ENCODE data around the gene PPFIA1. TPM values are rescaled to one million over a fixed set of nuclear protein-coding genes. Genes with fewer than 3 reads are reported as not detected.

PPFIA1 gene
- total and polyA plus RNA-seq, 2 experiments from 2014 or later: 36.0 to 39.6 TPM

- no peak overlapping the region for H3K27ac ChIP-seq
- DNase-seq (ENCODE audit: low spot score): no peak
- TF ChIP-seq CTCF (IDR thresholded peaks at IDR 0.05; ENCODE audit: poor library complexity): no peak
- no peak for TF ChIP-seq EZH2 (IDR thresholded peaks at IDR 0.05; ENCODE audit: borderline replicate concordance)
- TF ChIP-seq EZH2phosphoT487 (IDR thresholded peaks at IDR 0.05; ENCODE audit: low read depth, severe bottlenecking, unreplicated experiment): no peak
- H3K27me3 ChIP-seq: no peaks in the 10 kb centered on the region
- H4K20me1 ChIP-seq (ENCODE audit: insufficient read depth, poor library complexity, severe bottlenecking): no peaks in the 10 kb centered on the region
- no peak overlapping the region for H2AFZ ChIP-seq
- H3K9me3 ChIP-seq (ENCODE audit: low read depth): no peaks in the 10 kb centered on the region
- no peak overlapping the region for H3K4me3 ChIP-seq
- WGBS (ENCODE audit: low lambda C conversion rate, missing lambda C conversion rate): 89% methylated on average over 2 of the region's 2 CpGs
- no peaks in the 10 kb centered on the region for H3K9me2 ChIP-seq (replicated peaks; ENCODE audit: insufficient read depth)
- H3K36me3 ChIP-seq (replicated peaks; ENCODE audit: insufficient read depth, low read depth): no peaks in the 10 kb centered on the region
- no peak overlapping the region for H3K4me2 ChIP-seq
- no peaks in the 10 kb centered on the region for H3K79me2 ChIP-seq
- no peaks in the 10 kb centered on the region for H3K4me1 ChIP-seq (ENCODE audit: insufficient read depth)
These were observed 82.8 kb downstream of the PPFIA1 start for GRCh38 chr11:70353329-70353728.

- H3K9me2 ChIP-seq (replicated peaks; ENCODE audit: insufficient read depth): no peaks in the 10 kb centered on the region
- no peaks in the 10 kb centered on the region for H3K27me3 ChIP-seq
- H3K27ac ChIP-seq: no peak overlapping the region
- no peaks in the 10 kb centered on the region for H3K4me1 ChIP-seq (ENCODE audit: insufficient read depth)
- no peaks in the 10 kb centered on the region for H3K36me3 ChIP-seq (replicated peaks; ENCODE audit: insufficient read depth, low read depth)
- TF ChIP-seq CTCF (IDR thresholded peaks at IDR 0.05; ENCODE audit: poor library complexity) (no peak), EZH2 (IDR thresholded peaks at IDR 0.05; ENCODE audit: borderline replicate concordance) (no peak), EZH2phosphoT487 (IDR thresholded peaks at IDR 0.05; ENCODE audit: low read depth, severe bottlenecking, unreplicated experiment) (no peak)
- H3K9me3 ChIP-seq (ENCODE audit: low read depth): no peaks in the 10 kb centered on the region
- DNase-seq (ENCODE audit: low spot score): no peak
- no peak overlapping the region for H3K4me2 ChIP-seq
- H3K4me3 ChIP-seq: no peak overlapping the region
- H2AFZ ChIP-seq: no peak overlapping the region
- H4K20me1 ChIP-seq (ENCODE audit: insufficient read depth, poor library complexity, severe bottlenecking): no peaks in the 10 kb centered on the region
- 96% methylated on average over 19 of the region's 19 CpGs for WGBS (ENCODE audit: low lambda C conversion rate, missing lambda C conversion rate)
- H3K79me2 ChIP-seq: no peaks in the 10 kb centered on the region
These were observed 83.5 kb downstream of the PPFIA1 start for GRCh38 chr11:70353900-70354568.

- H3K4me2 ChIP-seq: no peak overlapping the region
- H3K27me3 ChIP-seq: no peaks in the 10 kb centered on the region
- no peak overlapping the region for H3K4me3 ChIP-seq
- no peak overlapping the region for H3K27ac ChIP-seq
- H3K9me3 ChIP-seq (ENCODE audit: low read depth): no peaks in the 10 kb centered on the region
- H3K4me1 ChIP-seq (ENCODE audit: insufficient read depth): no peaks in the 10 kb centered on the region
- H3K36me3 ChIP-seq (replicated peaks; ENCODE audit: insufficient read depth, low read depth): no peaks in the 10 kb centered on the region
- H3K79me2 ChIP-seq: no peaks in the 10 kb centered on the region
- no peaks in the 10 kb centered on the region for H3K9me2 ChIP-seq (replicated peaks; ENCODE audit: insufficient read depth)
- no peak for DNase-seq (ENCODE audit: low spot score)
- no peaks in the 10 kb centered on the region for H4K20me1 ChIP-seq (ENCODE audit: insufficient read depth, poor library complexity, severe bottlenecking)
- TF ChIP-seq EZH2 (IDR thresholded peaks at IDR 0.05; ENCODE audit: borderline replicate concordance) (no peak), EZH2phosphoT487 (IDR thresholded peaks at IDR 0.05; ENCODE audit: low read depth, severe bottlenecking, unreplicated experiment) (no peak), CTCF (IDR thresholded peaks at IDR 0.05; ENCODE audit: poor library complexity) (no peak)
- H2AFZ ChIP-seq: no peak overlapping the region
- WGBS (ENCODE audit: low lambda C conversion rate, missing lambda C conversion rate): 100% methylated on average over 2 of the region's 2 CpGs
These were observed 84.1 kb downstream of the PPFIA1 start for GRCh38 chr11:70354629-70355028.

All from hepatocyte (in vitro differentiated cells).